Endothelial cell of hepatic sinusoid (primary cell): Measurements from ENCODE around the gene LRRC45.

Experiments
- in situ Hi-C: cut with HindIII; loops from 2 replicates; pipeline ENCODE4 v1.10.0; 2017; ENCODE audit warnings: low sequenced_read_pairs

LRRC45 gene

GRCh38 chr17:82017612-82018151, 5.4 kb upstream of the LRRC45 start:
- in situ Hi-C loops: loop anchor here (10.0 kb wide), 1 partner anchor 397 kb away; the partner anchor contains the start of genes HEXD and OGFOD3

GRCh38 chr17:82018152-82018988, 4.7 kb upstream of the LRRC45 start:
- in situ Hi-C loops: loop anchor here (10.0 kb wide), 1 partner anchor 396 kb away; the partner anchor contains the start of genes HEXD and OGFOD3

GRCh38 chr17:82018989-82019689, 4.0 kb upstream of the LRRC45 start:
- in situ Hi-C loops: loop anchor here (10.0 kb wide), 1 partner anchor 396 kb away; the partner anchor contains the start of genes HEXD and OGFOD3

- in situ Hi-C loops: loop anchor here (10.0 kb wide), 1 partner anchor 395 kb away; the partner anchor contains the start of genes HEXD and OGFOD3
These were observed 3.2 kb upstream of the LRRC45 start for GRCh38 chr17:82019690-82020571.

GRCh38 chr17:82020572-82021106, 2.5 kb upstream of the LRRC45 start:
- in situ Hi-C loops: no loop called here

GRCh38 chr17:82021107-82021899, 1.8 kb upstream of the LRRC45 start:
- in situ Hi-C loops: no loop called here

GRCh38 chr17:82021900-82022309, 1.2 kb upstream of the LRRC45 start:
- in situ Hi-C loops: no loop called here

GRCh38 chr17:82022310-82022980, 660 bp upstream of the LRRC45 start, which contains the start of gene CENPX:
TSS of gene CENPX (minus strand) at chr17:82022878. CDS start at chr17:82022861, 17 bp downstream.
- in situ Hi-C loops: no loop called here

GRCh38 chr17:82023447-82024241, 539 bp downstream of the LRRC45 start:
- in situ Hi-C loops: no loop called here

- in situ Hi-C loops: no loop called here
These were observed 1.8 kb downstream of the LRRC45 start for GRCh38 chr17:82024859-82025258.

- in situ Hi-C loops: no loop called here
These were observed 2.4 kb downstream of the LRRC45 start for GRCh38 chr17:82025401-82026107.

- in situ Hi-C loops: no loop called here
These were observed 5.1 kb downstream of the LRRC45 start for GRCh38 chr17:82028246-82028645.

- in situ Hi-C loops: no loop called here
These were observed 5.9 kb downstream of the LRRC45 start for GRCh38 chr17:82028966-82029365.

GRCh38 chr17:82029391-82029790, 6.3 kb downstream of the LRRC45 start:
- in situ Hi-C loops: no loop called here

GRCh38 chr17:82029990-82030469, 6.9 kb downstream of the LRRC45 start:
- in situ Hi-C loops: loop anchor here (10.0 kb wide), 3 partner anchors 55 to 305 kb away; partner anchors contain the start of genes ASPSCR1, CSNK1D and SECTM1

- in situ Hi-C loops: loop anchor here (10.0 kb wide), 3 partner anchors 56 to 304 kb away; partner anchors contain the start of genes ASPSCR1, CSNK1D and SECTM1
These were observed 7.6 kb downstream of the LRRC45 start for GRCh38 chr17:82030470-82031302.
